ENCODE measurements around the gene HES3. TPM values are rescaled to one million over a fixed set of nuclear protein-coding genes. Genes with fewer than 3 reads are reported as not detected.

HES3 gene
- total RNA-seq, 1 experiment from 2014 or later: not detected

GRCh38 chr1:6258675-6259074 lies 14.7 kb downstream of the HES3 start:
- DNase-seq (ENCODE audit: low spot score): no peak
- in situ Hi-C loops (cut with HindIII; ENCODE audit: low sequenced_read_pairs): no loop called here

GRCh38 chr1:6259491-6260362 lies 15.7 kb downstream of the HES3 start:
- in situ Hi-C loops (cut with HindIII; ENCODE audit: low sequenced_read_pairs): no loop called here
- DNase-seq (ENCODE audit: low spot score): peak; percentile 36

- in situ Hi-C loops (cut with HindIII; ENCODE audit: low sequenced_read_pairs): no loop called here
- DNase-seq (ENCODE audit: low spot score): no peak
These were observed 16.5 kb downstream of the HES3 start for GRCh38 chr1:6260433-6260934.

GRCh38 chr1:6260961-6261614 lies 17.1 kb downstream of the HES3 start, which contains the start of gene GPR153:
Gene GPR153 (minus strand): TSS chr1:6261098. CDS start chr1:6254905, 6,193 bp downstream.
- in situ Hi-C loops (cut with HindIII; ENCODE audit: low sequenced_read_pairs): no loop called here
- no peak for DNase-seq (ENCODE audit: low spot score)

GRCh38 chr1:6261615-6261995 lies 17.6 kb downstream of the HES3 start:
- in situ Hi-C loops (cut with HindIII; ENCODE audit: low sequenced_read_pairs): no loop called here
- no peak for DNase-seq (ENCODE audit: low spot score)

GRCh38 chr1:6262555-6263420 lies 18.8 kb downstream of the HES3 start:
- DNase-seq (ENCODE audit: low spot score): no peak
- in situ Hi-C loops (cut with HindIII; ENCODE audit: low sequenced_read_pairs): no loop called here

- in situ Hi-C loops (cut with HindIII; ENCODE audit: low sequenced_read_pairs): no loop called here
- DNase-seq (ENCODE audit: low spot score): no peak
These were observed 19.7 kb downstream of the HES3 start for GRCh38 chr1:6263716-6264115.

GRCh38 chr1:6265151-6265550 lies 21.2 kb downstream of the HES3 start:
- DNase-seq (ENCODE audit: low spot score): no peak
- in situ Hi-C loops (cut with HindIII; ENCODE audit: low sequenced_read_pairs): no loop called here

- in situ Hi-C loops (cut with HindIII; ENCODE audit: low sequenced_read_pairs): no loop called here
- DNase-seq (ENCODE audit: low spot score): no peak
These were observed 22.7 kb downstream of the HES3 start for GRCh38 chr1:6266641-6267040.

- in situ Hi-C loops (cut with HindIII; ENCODE audit: low sequenced_read_pairs): no loop called here
- no peak for DNase-seq (ENCODE audit: low spot score)
These were observed 23.8 kb downstream of the HES3 start for GRCh38 chr1:6267686-6268322.

GRCh38 chr1:6268415-6268814 lies 24.4 kb downstream of the HES3 start:
- DNase-seq (ENCODE audit: low spot score): no peak
- in situ Hi-C loops (cut with HindIII; ENCODE audit: low sequenced_read_pairs): no loop called here

- in situ Hi-C loops (cut with HindIII; ENCODE audit: low sequenced_read_pairs): no loop called here
These were observed 25.3 kb downstream of the HES3 start for GRCh38 chr1:6269296-6269695.

GRCh38 chr1:6269720-6270400 lies 25.9 kb downstream of the HES3 start:
- no peak for DNase-seq (ENCODE audit: low spot score)

More at GRCh38 chr1:6269296-6269695, 25.3 kb downstream of the HES3 start:
- DNase-seq (ENCODE audit: low spot score): no peak

GRCh38 chr1:6270401-6270800 lies 26.4 kb downstream of the HES3 start:
- in situ Hi-C loops (cut with HindIII; ENCODE audit: low sequenced_read_pairs): no loop called here
- no peak for DNase-seq (ENCODE audit: low spot score)

More at GRCh38 chr1:6269720-6270400, 25.9 kb downstream of the HES3 start:
- in situ Hi-C loops (cut with HindIII; ENCODE audit: low sequenced_read_pairs): no loop called here

GRCh38 chr1:6271006-6271405 lies 27.0 kb downstream of the HES3 start:
- in situ Hi-C loops (cut with HindIII; ENCODE audit: low sequenced_read_pairs): no loop called here
- no peak for DNase-seq (ENCODE audit: low spot score)

- no peak for DNase-seq (ENCODE audit: low spot score)
- in situ Hi-C loops (cut with HindIII; ENCODE audit: low sequenced_read_pairs): no loop called here
These were observed 27.6 kb downstream of the HES3 start for GRCh38 chr1:6271554-6271953.

- no peak for DNase-seq (ENCODE audit: low spot score)
These were observed 28.5 kb downstream of the HES3 start for GRCh38 chr1:6272452-6272851.

GRCh38 chr1:6272868-6273267 lies 28.9 kb downstream of the HES3 start:
- in situ Hi-C loops (cut with HindIII; ENCODE audit: low sequenced_read_pairs): no loop called here
- no peak for DNase-seq (ENCODE audit: low spot score)

More at GRCh38 chr1:6272452-6272851, 28.5 kb downstream of the HES3 start:
- in situ Hi-C loops (cut with HindIII; ENCODE audit: low sequenced_read_pairs): no loop called here

All from G401 (cell line).